ENCODE measurements around the gene EPO. TPM values are rescaled to one million over a fixed set of nuclear protein-coding genes. Genes with fewer than 3 reads are reported as not detected.

EPO gene
- total RNA-seq, 2 experiments from 2014 or later, result not detected

GRCh38 chr7:100720671-100721504 is 620 bp downstream of the EPO start:
- Mint-ChIP-seq H3K36me3 (ENCODE audit: low read depth) (no peaks in the 10 kb centered on the region), H3K9me3 (peaks cover 5% of the 10 kb centered on the region), H3K4me1 (ENCODE audit: low read depth) (peaks cover 5% of the 10 kb centered on the region), H3K27ac (no peak overlapping the region), H3K27me3 (peaks cover 62% of the 10 kb centered on the region), H3K4me3 (no peak overlapping the region)
- intact Hi-C loops (cut with DNase I, micrococcal nuclease), result no loop called here
- Histone ChIP-seq H3K4me3 (ENCODE audit: low read length) (no peak overlapping the region), H3K9me3 (ENCODE audit: control insufficient read depth in 1 of 2, insufficient read depth in 1 of 2, low read length in 2 of 2) (peaks cover 0 to 25% of the 10 kb centered on the region in 2 experiments), H3K27me3 (ENCODE audit: control insufficient read depth in 1 of 2, insufficient read depth in 2 of 2, low read length in 2 of 2) (peaks cover 17 to 46% of the 10 kb centered on the region in 2 experiments), H3K4me1 (ENCODE audit: insufficient read depth, low read length) (peaks cover 3% of the 10 kb centered on the region), H3K36me3 (ENCODE audit: insufficient read depth, low read length) (no peaks in the 10 kb centered on the region), H3K27ac (ENCODE audit: low read depth in 1 of 2, low read length in 2 of 2) (no peak overlapping the region)
- DNase-seq (no peak), ATAC-seq (ENCODE audit: poor library complexity) (no peak)
- POLR2A ChIA-PET, result no interaction called here
- no peak for TF ChIP-seq CTCF (IDR thresholded peaks at IDR 0.05)
- CTCF ChIA-PET, result interaction anchor here (0.9 kb wide), 1 partner anchor 15 kb away, joined by 3 read pairs; the partner anchor contains the start of gene POP7

GRCh38 chr7:100721505-100721812 is 1.2 kb downstream of the EPO start:
- H3K27ac Mint-ChIP-seq, result no peak overlapping the region
- peaks cover 62% of the 10 kb centered on the region for H3K27me3 Mint-ChIP-seq

More at GRCh38 chr7:100721505-100721812, 1.2 kb downstream of the EPO start:
- intact Hi-C loops (cut with DNase I, micrococcal nuclease), result no loop called here
- H3K4me3 Mint-ChIP-seq, result no peak overlapping the region
- peaks cover 5% of the 10 kb centered on the region for H3K9me3 Mint-ChIP-seq
- Histone ChIP-seq H3K4me3 (ENCODE audit: low read length) (no peak overlapping the region), H3K4me1 (ENCODE audit: insufficient read depth, low read length) (peaks cover 3% of the 10 kb centered on the region), H3K36me3 (ENCODE audit: insufficient read depth, low read length) (no peaks in the 10 kb centered on the region), H3K27ac (ENCODE audit: low read depth in 1 of 2, low read length in 2 of 2) (no peak overlapping the region), H3K9me3 (ENCODE audit: control insufficient read depth in 1 of 2, insufficient read depth in 1 of 2, low read length in 2 of 2) (peaks cover 0 to 25% of the 10 kb centered on the region in 2 experiments), H3K27me3 (ENCODE audit: control insufficient read depth in 1 of 2, insufficient read depth in 2 of 2, low read length in 2 of 2) (peaks cover 17 to 46% of the 10 kb centered on the region in 2 experiments)
- peaks cover 5% of the 10 kb centered on the region for H3K4me1 Mint-ChIP-seq (ENCODE audit: low read depth)
- TF ChIP-seq CTCF (IDR thresholded peaks at IDR 0.05), result no peak
- ATAC-seq (ENCODE audit: poor library complexity), result no peak
- H3K36me3 Mint-ChIP-seq (ENCODE audit: low read depth), result no peaks in the 10 kb centered on the region
- ChIA-PET CTCF (no interaction called here), POLR2A (interaction anchor here (0.8 kb wide), 1 partner anchor 15 kb away, joined by 3 read pairs; the partner anchor contains the start of gene POP7)
- no peak for DNase-seq

All from CD4-positive, alpha-beta T cell (primary cell).